GM10248 (cell line): ENCODE results near the gene PIK3C2G.

ENCODE experiments used
- CTCF ChIA-PET: fragments of 300-600 bp; sonication (Branson Sonifier 250); formaldehyde crosslinking; extraction: SDS; loops from one replicate; lab custom pipeline; 2021; ENCODE audit warnings: antibody characterized with exemption; lab: Yijun Ruan, JAX
- POLR2A ChIA-PET: fragments of 350-650 bp; sonication (Branson Sonifier 250); formaldehyde crosslinking; extraction: SDS; loops from one replicate; lab custom pipeline; 2020; ENCODE audit warnings: antibody characterized with exemption; lab: Yijun Ruan, JAX
- DNase-seq: peaks from one replicate; pipeline ENCODE4 v3.0.0; 2012; ENCODE audit errors: extremely low spot score
- CTCF ChIP-seq: IDR thresholded peaks from 2 replicates; pipeline ENCODE4 v1.5.1; 2012; ENCODE audit warnings: mild to moderate bottlenecking, low read depth; ENCODE audit errors: extremely low read depth, missing control alignments, control extremely low read depth

PIK3C2G gene

GRCh38 chr12:18422871-18423270 lies 161.6 kb downstream of the PIK3C2G start:
- ChIA-PET POLR2A (no interaction called here), CTCF (no interaction called here)
- DNase-seq, result no peak
- no peak for TF ChIP-seq CTCF

GRCh38 chr12:18424857-18425256 lies 163.5 kb downstream of the PIK3C2G start:
- DNase-seq, result no peak
- no peak for TF ChIP-seq CTCF
- POLR2A ChIA-PET, result no interaction called here
- CTCF ChIA-PET, result no interaction called here

GRCh38 chr12:18427520-18427919 lies 166.2 kb downstream of the PIK3C2G start:
- CTCF ChIA-PET, result no interaction called here
- TF ChIP-seq CTCF, result no peak
- POLR2A ChIA-PET, result no interaction called here

GRCh38 chr12:18428416-18428815 lies 167.1 kb downstream of the PIK3C2G start:
- ChIA-PET POLR2A (no interaction called here), CTCF (interaction anchor here (3.0 kb wide), 1 partner anchor 758 kb away, joined by 22 read pairs; no protein-coding TSS in a partner anchor)
- no peak for TF ChIP-seq CTCF
- DNase-seq, result no peak

More at GRCh38 chr12:18427520-18427919, 166.2 kb downstream of the PIK3C2G start:
- no peak for DNase-seq

- no peak for TF ChIP-seq CTCF
Measured at GRCh38 chr12:18429366-18429765, 168.0 kb downstream of the PIK3C2G start.

GRCh38 chr12:18430425-18431048 lies 169.2 kb downstream of the PIK3C2G start:
- POLR2A ChIA-PET, result no interaction called here
- peak; percentile 13 for DNase-seq

More at GRCh38 chr12:18429366-18429765, 168.0 kb downstream of the PIK3C2G start:
- ChIA-PET CTCF (interaction anchor here (3.0 kb wide), 1 partner anchor 757 kb away, joined by 22 read pairs; no protein-coding TSS in a partner anchor), POLR2A (no interaction called here)
- no peak for DNase-seq

More at GRCh38 chr12:18430425-18431048, 169.2 kb downstream of the PIK3C2G start:
- CTCF ChIA-PET, result interaction anchor here (0.6 to 3.0 kb wide), 6 partner anchors 16 to 760 kb away, joined by 3 to 22 read pairs (median 3); no protein-coding TSS in a partner anchor
- TF ChIP-seq CTCF, result peak; percentile 76
